ENCODE data around the gene PODN. TPM values are rescaled to one million over a fixed set of nuclear protein-coding genes. Genes with fewer than 3 reads are reported as not detected.

Gene PODN
- total RNA-seq, 3 donors from 2014 or later: 5.8 to 69.2 (median 18.1) TPM

DNA sequence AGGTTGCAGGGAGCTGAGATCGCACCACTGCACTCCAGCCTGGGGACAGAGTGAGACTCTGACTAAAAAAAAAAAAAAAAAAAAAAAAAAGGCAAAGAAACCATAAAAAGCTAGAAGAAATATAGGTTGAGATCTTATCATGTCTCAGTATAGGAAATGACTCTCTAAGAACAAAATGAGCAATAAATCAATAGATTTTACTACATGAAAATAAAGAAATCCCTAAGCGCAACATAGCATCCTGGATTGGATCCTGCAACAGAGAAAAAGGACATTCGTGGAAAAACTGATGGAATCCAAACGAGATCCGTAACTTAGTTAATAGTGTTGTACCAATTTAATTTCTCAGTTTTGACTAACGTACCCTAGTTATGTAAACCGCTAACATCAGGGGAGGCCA is 45.1 kb downstream of the PODN start:
- intact Hi-C loops (cut with DNase I, micrococcal nuclease): no loop called here
- Histone ChIP-seq H3K36me3 (ENCODE audit: low read depth) (no peaks in the 10 kb centered on the region), H3K9me3 (no peaks in the 10 kb centered on the region), H3K4me1 (ENCODE audit: low read depth) (peaks cover 18% of the 10 kb centered on the region), H3K4me3 (no peak overlapping the region)
- TF ChIP-seq, protein P1, sequence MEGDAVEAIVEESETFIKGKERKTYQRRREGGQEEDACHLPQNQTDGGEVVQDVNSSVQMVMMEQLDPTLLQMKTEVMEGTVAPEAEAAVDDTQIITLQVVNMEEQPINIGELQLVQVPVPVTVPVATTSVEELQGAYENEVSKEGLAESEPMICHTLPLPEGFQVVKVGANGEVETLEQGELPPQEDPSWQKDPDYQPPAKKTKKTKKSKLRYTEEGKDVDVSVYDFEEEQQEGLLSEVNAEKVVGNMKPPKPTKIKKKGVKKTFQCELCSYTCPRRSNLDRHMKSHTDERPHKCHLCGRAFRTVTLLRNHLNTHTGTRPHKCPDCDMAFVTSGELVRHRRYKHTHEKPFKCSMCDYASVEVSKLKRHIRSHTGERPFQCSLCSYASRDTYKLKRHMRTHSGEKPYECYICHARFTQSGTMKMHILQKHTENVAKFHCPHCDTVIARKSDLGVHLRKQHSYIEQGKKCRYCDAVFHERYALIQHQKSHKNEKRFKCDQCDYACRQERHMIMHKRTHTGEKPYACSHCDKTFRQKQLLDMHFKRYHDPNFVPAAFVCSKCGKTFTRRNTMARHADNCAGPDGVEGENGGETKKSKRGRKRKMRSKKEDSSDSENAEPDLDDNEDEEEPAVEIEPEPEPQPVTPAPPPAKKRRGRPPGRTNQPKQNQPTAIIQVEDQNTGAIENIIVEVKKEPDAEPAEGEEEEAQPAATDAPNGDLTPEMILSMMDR (IDR thresholded peaks at IDR 0.05): no peak
- DNase-seq (no peak), ATAC-seq (no peak)

DNA sequence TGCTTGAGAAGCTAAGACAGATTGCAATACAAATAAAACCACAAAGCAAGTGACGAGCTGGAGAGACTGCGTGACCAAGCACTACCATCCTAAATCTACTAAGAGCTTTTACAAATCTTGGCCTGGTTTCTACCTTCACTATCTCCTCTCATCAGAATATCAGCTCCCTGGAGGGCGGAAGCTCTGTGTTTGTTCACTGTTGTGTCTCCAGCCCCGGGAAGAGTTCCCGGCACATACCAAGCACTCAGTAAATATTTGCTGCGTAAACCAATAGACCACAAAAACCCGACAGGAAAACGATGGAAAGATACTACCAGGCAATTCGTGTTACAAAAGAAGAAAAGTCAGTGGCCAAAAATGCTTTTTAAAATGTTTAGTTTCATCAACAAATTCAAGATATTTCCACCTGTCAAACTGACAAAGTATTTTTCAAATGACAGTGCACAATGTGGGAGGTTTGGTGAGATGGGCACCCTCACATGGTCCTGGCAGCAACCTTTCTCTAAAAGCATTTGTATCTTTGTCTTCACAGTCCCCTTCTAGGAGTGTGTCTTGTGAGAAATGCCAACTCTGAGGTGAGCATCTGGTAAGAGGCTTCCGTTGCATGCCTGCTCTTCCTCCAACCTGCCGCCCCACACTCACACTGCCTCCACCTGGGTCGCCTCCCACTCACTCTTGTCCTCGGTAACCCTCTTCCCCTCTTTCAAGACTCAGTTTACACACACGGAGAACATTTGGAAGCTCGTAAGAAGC is 45.7 kb downstream of the PODN start:
- peak; percentile 34 for ATAC-seq
- Histone ChIP-seq H3K36me3 (ENCODE audit: low read depth) (no peaks in the 10 kb centered on the region), H3K9me3 (no peaks in the 10 kb centered on the region), H3K4me1 (ENCODE audit: low read depth) (peaks cover 18% of the 10 kb centered on the region), H3K4me3 (no peak overlapping the region)
- intact Hi-C loops (cut with DNase I, micrococcal nuclease): no loop called here
- DNase-seq: no peak
- TF ChIP-seq, protein P1 (IDR thresholded peaks at IDR 0.05): no peak

DNA sequence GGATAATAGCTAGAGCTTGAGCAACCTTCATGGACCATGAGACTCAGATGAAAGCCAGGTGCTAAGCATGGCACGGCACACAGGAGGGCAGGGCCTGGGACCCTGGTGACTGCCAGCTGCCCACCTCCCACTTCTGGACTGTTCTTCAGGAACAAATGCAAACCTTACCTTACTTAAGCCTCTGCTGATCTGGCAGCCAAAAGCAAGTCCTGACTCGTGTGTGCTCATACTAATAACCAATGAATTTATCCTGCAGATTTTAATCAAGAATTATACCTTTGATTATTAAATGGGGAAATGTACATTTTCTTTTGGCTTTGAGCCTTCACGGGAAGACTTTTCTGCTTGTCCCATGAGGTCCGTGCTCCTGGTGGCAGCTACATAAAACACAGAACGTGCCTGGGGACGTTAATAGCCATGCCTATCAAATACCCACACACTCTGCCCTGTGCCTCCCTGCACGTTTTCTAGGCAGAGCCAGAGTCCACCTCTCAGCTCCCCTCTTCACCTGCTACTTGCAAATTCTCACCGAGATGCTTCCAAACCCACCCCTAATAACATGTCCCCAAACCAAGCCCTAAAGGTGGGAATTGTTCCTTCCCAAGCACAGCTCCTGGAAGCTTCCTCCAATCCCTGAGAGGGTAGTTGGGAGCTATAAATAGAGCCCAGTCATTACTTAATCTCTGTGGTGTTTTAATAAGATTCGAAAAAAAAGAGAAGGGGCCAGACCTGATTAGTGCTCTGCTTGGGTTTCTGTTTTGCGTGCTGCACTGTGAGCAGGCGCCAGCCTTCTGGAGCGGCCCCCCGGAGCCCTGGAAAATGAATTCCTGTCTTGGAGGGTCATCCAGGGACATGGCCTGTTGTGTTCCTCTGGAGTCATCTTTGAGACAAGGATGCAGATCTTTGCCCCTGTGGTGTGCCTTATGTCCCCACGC is 46.9 kb downstream of the PODN start:
- H3K4me1 ChIP-seq (ENCODE audit: low read depth): peaks cover 18% of the 10 kb centered on the region
- intact Hi-C loops (cut with DNase I, micrococcal nuclease): no loop called here
- no peak overlapping the region for H3K4me3 ChIP-seq
- H3K36me3 ChIP-seq (ENCODE audit: low read depth): no peaks in the 10 kb centered on the region
- ATAC-seq (no peak), DNase-seq (no peak)
- TF ChIP-seq, protein P1 (IDR thresholded peaks at IDR 0.05): no peak
- H3K9me3 ChIP-seq: no peaks in the 10 kb centered on the region

DNA sequence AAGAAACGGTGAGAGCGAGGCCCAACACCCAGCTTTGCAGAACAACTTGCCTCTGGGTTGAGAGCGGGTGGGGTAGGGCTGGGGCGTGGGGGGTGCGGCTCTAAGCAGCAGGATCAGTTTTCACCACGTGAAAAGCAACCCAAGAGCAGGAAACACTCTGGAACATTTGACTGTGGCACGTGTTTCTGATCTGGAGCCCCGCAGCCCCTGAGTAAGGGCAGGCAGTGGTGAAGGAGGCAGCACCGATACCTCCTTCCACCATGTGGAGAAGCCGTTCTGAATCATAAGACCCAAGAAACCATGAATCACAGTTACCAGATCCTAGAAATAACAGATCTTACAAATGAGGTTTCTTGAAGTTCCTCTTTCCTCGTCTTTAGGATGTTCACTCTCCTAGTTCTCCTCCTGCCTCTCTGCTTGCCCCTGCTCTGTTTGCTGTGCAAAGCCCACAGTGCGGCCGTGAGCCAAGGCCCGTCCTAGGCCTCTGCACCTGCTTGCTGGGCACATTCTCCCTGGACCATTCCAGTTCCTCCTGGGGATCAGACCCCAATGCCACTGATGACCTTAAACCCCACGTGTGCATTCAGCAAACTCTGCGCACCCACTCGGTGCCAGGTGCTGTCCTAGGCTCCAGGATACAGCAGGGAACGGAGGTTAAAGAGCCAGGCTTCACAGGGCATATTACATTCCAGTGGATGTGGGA is 48.5 kb downstream of the PODN start:
- Histone ChIP-seq H3K4me3 (no peak overlapping the region), H3K36me3 (ENCODE audit: low read depth) (no peaks in the 10 kb centered on the region), H3K9me3 (no peaks in the 10 kb centered on the region), H3K4me1 (ENCODE audit: low read depth) (peaks cover 18% of the 10 kb centered on the region)
- TF ChIP-seq, protein P1 (IDR thresholded peaks at IDR 0.05): no peak
- no peak for ATAC-seq
- intact Hi-C loops (cut with DNase I, micrococcal nuclease): no loop called here
- peak in 2 of 3 donors; percentile 29 to 38 for DNase-seq

DNA sequence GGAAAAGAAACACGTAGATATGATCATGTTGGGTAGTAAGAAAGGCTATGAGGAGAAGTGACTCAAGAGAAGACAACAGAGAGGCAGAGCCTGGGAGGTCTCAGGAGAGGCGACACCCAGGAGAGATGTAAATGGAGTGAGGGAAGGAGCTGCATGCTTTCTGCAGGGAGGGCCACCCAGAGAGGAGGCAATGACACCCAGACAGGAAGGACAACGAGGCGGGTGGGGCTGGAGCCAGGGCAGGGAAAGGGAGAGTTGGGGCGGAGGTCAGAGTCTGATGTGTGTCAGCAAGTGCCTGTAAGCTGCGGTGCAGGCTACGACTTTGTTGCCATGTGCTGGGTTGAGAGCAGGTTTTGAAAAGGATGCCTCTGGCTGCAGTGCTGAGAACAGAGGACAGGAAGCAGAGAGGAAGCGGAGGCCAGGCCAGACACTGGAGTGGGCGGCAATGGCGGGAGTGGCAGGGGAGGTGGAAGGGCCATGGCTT is 49.1 kb downstream of the PODN start:
- Histone ChIP-seq H3K36me3 (ENCODE audit: low read depth) (no peaks in the 10 kb centered on the region), H3K9me3 (no peaks in the 10 kb centered on the region), H3K4me1 (ENCODE audit: low read depth) (peaks cover 18% of the 10 kb centered on the region), H3K4me3 (no peak overlapping the region)
- DNase-seq: peak; percentile 73 to 84 (median 82)
- TF ChIP-seq, protein P1 (IDR thresholded peaks at IDR 0.05): no peak
- intact Hi-C loops (cut with DNase I, micrococcal nuclease): no loop called here
- ATAC-seq: peak; percentile 94
